IMR-90 (cell line): ENCODE measurements around the gene NCSTN. TPM values are rescaled to one million over a fixed set of nuclear protein-coding genes. Genes with fewer than 3 reads are reported as not detected.

ENCODE experiments used
- ATAC-seq: fragments of 200-7000 bp; cut with Tn5 transposase; 2 replicates; pipeline ENCODE4 v1.9.1; 2020; ENCODE audit warnings: low read depth, mild to moderate bottlenecking, moderate library complexity
- BruUV-seq: library from RNA; stranded (reverse); fragments of 400-500 nt; replicated peaks from 2 replicates; lab custom pipeline; 2021; lab: Mats Ljungman, UMichigan
- CTCF ChIA-PET: fragments of 300-600 bp; formaldehyde crosslinking; extraction: SDS; loops from one replicate; lab custom pipeline; 2021; ENCODE audit warnings: antibody characterized with exemption; lab: Yijun Ruan, JAX
- POLR2A ChIA-PET: fragments of 300-600 bp; sonication (Branson Sonifier 250); formaldehyde crosslinking; loops from one replicate; lab custom pipeline; 2022; ENCODE audit warnings: antibody characterized with exemption; ENCODE audit not compliant: unreplicated experiment; lab: Charles Lee
- DNase-seq: peaks from one replicate; pipeline ENCODE4 v3.0.0; 2013
- H2AFZ ChIP-seq: replicated peaks from 2 replicates; pipeline ENCODE3; 2013; ENCODE audit warnings: low read length, mild to moderate bottlenecking; ENCODE audit not compliant: poor library complexity
- H2AK5ac ChIP-seq: 2 replicates; pipeline ENCODE4 v1.6.1; 2013; ENCODE audit warnings: low read depth, low read length, inconsistent platforms
- H2AK9ac ChIP-seq: replicated peaks from 2 replicates; pipeline ENCODE3; 2013; ENCODE audit warnings: mild to moderate bottlenecking, low read depth, low read length, moderate library complexity; ENCODE audit not compliant: poor library complexity
- H2BK120ac ChIP-seq: 2 replicates; pipeline ENCODE4 v1.6.1; 2013; ENCODE audit warnings: low read depth, low read length, inconsistent platforms
- H2BK15ac ChIP-seq: 3 replicates; pipeline ENCODE4 v1.6.1; 2013; ENCODE audit warnings: low read depth, low read length, inconsistent platforms
- H2BK20ac ChIP-seq: 2 replicates; pipeline ENCODE4 v1.6.1; 2013; ENCODE audit warnings: low read depth, mild to moderate bottlenecking, inconsistent platforms, low read length, moderate library complexity
- H2BK5ac ChIP-seq: 2 replicates; pipeline ENCODE4 v1.6.1; 2013; ENCODE audit warnings: mild to moderate bottlenecking, low read depth, low read length, inconsistent platforms; ENCODE audit not compliant: poor library complexity, severe bottlenecking
- H3K14ac ChIP-seq: replicated peaks from 2 replicates; pipeline ENCODE4 v1.6.1; 2013; ENCODE audit warnings: low read depth, low read length, inconsistent platforms
- H3K18ac ChIP-seq: 2 replicates; pipeline ENCODE4 v1.6.1; 2013; ENCODE audit warnings: low read depth, low read length, control low read depth
- H3K23ac ChIP-seq: 2 replicates; pipeline ENCODE4 v1.6.1; 2013; ENCODE audit warnings: low read depth, low read length, inconsistent platforms
- H3K27ac ChIP-seq: 2 replicates; pipeline ENCODE4 v1.5.1; 2013; ENCODE audit warnings: mild to moderate bottlenecking, control low read depth, low read length; ENCODE audit not compliant: insufficient read depth
- H3K27me3 ChIP-seq: 2 replicates; pipeline ENCODE4 v1.6.1; 2013; ENCODE audit warnings: low read length; ENCODE audit not compliant: control insufficient read depth, insufficient read depth
- H3K36me3 ChIP-seq: 2 replicates; pipeline ENCODE4 v1.6.1; 2013; ENCODE audit warnings: low read length, mixed read lengths; ENCODE audit not compliant: control insufficient read depth, insufficient read depth
- H3K4ac ChIP-seq: 2 replicates; pipeline ENCODE4 v1.6.1; 2013; ENCODE audit warnings: low read depth, low read length, inconsistent platforms
- H3K4me1 ChIP-seq: 2 replicates; pipeline ENCODE4 v1.6.1; 2013; ENCODE audit warnings: low read length, mixed read lengths; ENCODE audit not compliant: control insufficient read depth, insufficient read depth
- H3K4me2 ChIP-seq: 2 replicates; pipeline ENCODE4 v1.6.1; 2013; ENCODE audit warnings: low read depth, mild to moderate bottlenecking, control low read depth, low read length, moderate library complexity
- H3K4me3 ChIP-seq: 2 replicates; pipeline ENCODE4 v1.5.1; 2013; ENCODE audit warnings: low read depth, mild to moderate bottlenecking, control low read depth, low read length, moderate library complexity; ENCODE audit not compliant: insufficient read depth
- H3K56ac ChIP-seq: 2 replicates; pipeline ENCODE4 v1.6.1; 2013; ENCODE audit warnings: low read length, inconsistent platforms; ENCODE audit not compliant: insufficient read depth; ENCODE audit errors: extremely low read depth
- H3K79me1 ChIP-seq, 2 experiments: 2 replicates each; pipeline ENCODE4 v1.6.1; 2013; ENCODE audit warnings: low read length in 2 of 2, inconsistent platforms in 1 of 2, low read depth in 1 of 2
- H3K9ac ChIP-seq: 2 replicates; pipeline ENCODE4 v1.6.1; 2013; ENCODE audit warnings: low read depth, low read length, control low read depth
- H3K9me1 ChIP-seq: 2 replicates; pipeline ENCODE4 v1.6.1; 2013; ENCODE audit warnings: low read length, inconsistent platforms; ENCODE audit not compliant: insufficient read depth
- H3K9me3 ChIP-seq: 2 replicates; pipeline ENCODE4 v1.6.1; 2013; ENCODE audit warnings: low read length; ENCODE audit not compliant: control insufficient read depth, insufficient read depth
- H4K20me1 ChIP-seq: 2 replicates; pipeline ENCODE4 v1.6.1; 2013; ENCODE audit warnings: low read length, inconsistent platforms; ENCODE audit not compliant: insufficient read depth
- H4K5ac ChIP-seq: 2 replicates; pipeline ENCODE4 v1.6.1; 2013; ENCODE audit warnings: mild to moderate bottlenecking, low read depth, low read length, control low read depth
- H4K8ac ChIP-seq, 2 experiments: 2 replicates each; pipeline ENCODE4 v1.6.1; 2013; ENCODE audit warnings: low read depth in 2 of 2, low read length in 2 of 2, control low read depth in 1 of 2, inconsistent platforms in 1 of 2
- H4K91ac ChIP-seq: 2 replicates; pipeline ENCODE4 v1.6.1; 2013; ENCODE audit warnings: low read depth, low read length, inconsistent platforms; ENCODE audit not compliant: insufficient read depth
- BHLHE40 ChIP-seq: fragments of 150-350 bp; IDR thresholded peaks from 2 replicates; pipeline ENCODE4 v1.6.1; 2016; ENCODE audit warnings: mild to moderate bottlenecking, low read depth, low read length
- CEBPB ChIP-seq: IDR thresholded peaks from 2 replicates; pipeline ENCODE4 v1.6.1; 2012; ENCODE audit warnings: low read depth, low read length, improper control_type of control experiment
- CHD1 ChIP-seq: IDR thresholded peaks from 2 replicates; pipeline ENCODE4 v1.6.1; 2012; ENCODE audit warnings: low read depth, low read length, improper control_type of control experiment
- FOS ChIP-seq: fragments of 150-350 bp; IDR thresholded peaks from 2 replicates; pipeline ENCODE4 v1.6.1; 2016; ENCODE audit warnings: low read depth, low read length
- MAFK ChIP-seq: IDR thresholded peaks from 2 replicates; pipeline ENCODE4 v1.6.1; 2012; ENCODE audit warnings: low read depth, low read length, improper control_type of control experiment
- MAZ ChIP-seq: IDR thresholded peaks from 2 replicates; pipeline ENCODE4 v1.6.1; 2012; ENCODE audit warnings: low read depth, mild to moderate bottlenecking, low read length, improper control_type of control experiment, moderate library complexity, borderline replicate concordance
- MXI1 ChIP-seq: IDR thresholded peaks from 2 replicates; pipeline ENCODE4 v1.6.1; 2012; ENCODE audit warnings: low read depth, mild to moderate bottlenecking, low read length, moderate library complexity, borderline replicate concordance
- NFE2L2 ChIP-seq: fragments of 150-350 bp; IDR thresholded peaks from 2 replicates; pipeline ENCODE4 v1.6.1; 2016; ENCODE audit warnings: low read depth, mild to moderate bottlenecking, low read length
- POLR2A ChIP-seq: IDR thresholded peaks from 2 replicates; pipeline ENCODE4 v1.6.1; 2012; ENCODE audit warnings: mild to moderate bottlenecking, low read depth, low read length
- RAD21 ChIP-seq: IDR thresholded peaks from 2 replicates; pipeline ENCODE4 v1.6.1; 2012; ENCODE audit warnings: low read length, improper control_type of control experiment
- RCOR1 ChIP-seq: IDR thresholded peaks from 2 replicates; pipeline ENCODE4 v1.6.1; 2012; ENCODE audit warnings: mild to moderate bottlenecking, low read length, improper control_type of control experiment; ENCODE audit not compliant: insufficient replicate concordance
- RFX5 ChIP-seq: IDR thresholded peaks from 2 replicates; pipeline ENCODE4 v1.8.0; 2012; ENCODE audit warnings: low read depth, mild to moderate bottlenecking, low read length, moderate library complexity
- SMC3 ChIP-seq: fragments of 150-350 bp; IDR thresholded peaks from 2 replicates; pipeline ENCODE4 v1.6.1; 2016; ENCODE audit warnings: low read depth, mild to moderate bottlenecking, antibody characterized with exemption, low read length, moderate library complexity
- WGBS, 2 experiments: methylation state at CpG; one replicate each; pipeline versions ENCODE4 v1.1.5 to v1.1.7; 2013; ENCODE audit warnings: missing lambda C conversion rate in 2 of 2; ENCODE audit not compliant: insufficient read length in 1 of 2; ENCODE audit errors: extremely low coverage in 2 of 2; 5-methylcytosine and 5-hydroxymethylcytosine counted together
- dilution Hi-C: fragments of 300-500 bp; cut with HindIII; formaldehyde crosslinking; loops from one replicate; pipeline ENCODE4 v1.14.3; 2018; ENCODE audit warnings: low sequenced_read_pairs; ENCODE audit not compliant: unreplicated experiment
- in situ Hi-C: fragments of 300-500 bp; cut with MboI; formaldehyde crosslinking; loops from 3 replicates; pipeline ENCODE4 v1.14.3; 2019; ENCODE audit warnings: low sequenced_read_pairs, inconsistent platforms, mixed read lengths
- intact Hi-C: fragments of 100-400 bp; cut with micrococcal nuclease; formaldehyde crosslinking; loops from 2 replicates; pipeline ENCODE4 v1.10.0; 2022
- polyA plus RNA-seq, 3 experiments: library from polyadenylated mRNA; depleted of rRNA; stranded (reverse); fragments of >200 nt; gene quantifications; 2 replicates each; pipeline ENCODE4 v1.2.3, GENCODE V29; 2012; ENCODE audit warnings: low replicate concordance in 1 of 3
- total RNA-seq: library from RNA; depleted of rRNA; stranded (reverse); fragments of >200 nt; gene quantifications from 2 replicates; pipeline ENCODE4 v1.2.3, GENCODE V29; 2012
- TF ChIP-seq, protein P1 (sequence below): fragments of 150-350 bp; IDR thresholded peaks from 2 replicates; pipeline ENCODE4 v1.6.1; 2017; ENCODE audit warnings: mild to moderate bottlenecking, antibody characterized with exemption, low read length, low read depth
- TF ChIP-seq, protein P2 (sequence below): fragments of 150-350 bp; IDR thresholded peaks from 2 replicates; pipeline ENCODE4 v1.6.1; 2016; ENCODE audit warnings: low read depth, mild to moderate bottlenecking, low read length, moderate library complexity, borderline replicate concordance
- TF ChIP-seq, protein P3 (sequence below): conservative IDR thresholded peaks from 2 replicates; pipeline ENCODE4 v1.5.1; 2012; ENCODE audit warnings: mild to moderate bottlenecking, low read depth, low read length, improper control_type of control experiment

The NCSTN gene
- total and polyA plus RNA-seq, 2 of the 4 experiments (the other 2 are of a cell fraction): 60.2 to 182 TPM

DNA sequence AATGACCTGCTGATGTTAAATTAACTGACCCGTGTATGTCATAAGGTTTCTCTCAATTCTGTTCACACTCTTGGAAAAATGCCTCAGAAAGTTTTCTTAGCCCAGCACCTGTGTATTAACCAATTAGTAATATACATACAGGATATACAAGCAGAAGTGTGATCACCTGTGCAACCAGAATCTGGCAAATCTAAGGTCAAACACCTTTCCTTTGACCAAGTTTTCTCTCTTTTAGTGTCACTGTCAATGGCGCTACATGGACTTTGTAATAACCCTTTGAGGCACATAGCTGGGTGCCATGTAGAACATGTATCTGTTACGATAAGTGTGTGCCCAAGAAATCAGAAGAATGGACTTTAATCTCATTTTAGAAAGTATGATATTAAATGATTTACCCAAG is 1.1 kb downstream of the NCSTN start:
- WGBS, 2 experiments: no CpG with 5 or more reads among the region's 3 CpGs
- intact Hi-C loops (no loop called here), dilution Hi-C loops (no loop called here), in situ Hi-C loops (no loop called here)
- Histone ChIP-seq H2AK5ac (no peak overlapping the region), H3K4me3 (peak overlapping the region; percentile 71), H3K36me3 (peaks cover 10% of the 10 kb centered on the region), H3K14ac (no peak overlapping the region; the same call in 1 of the 2 replicates), H3K9me3 (no peaks in the 10 kb centered on the region), H3K27me3 (no peaks in the 10 kb centered on the region), H4K91ac (no peak overlapping the region), H4K20me1 (peaks cover 25% of the 10 kb centered on the region), H2BK15ac (no peak overlapping the region), H3K18ac (no peak overlapping the region), H4K8ac (peak overlapping the region in 1 of 2 experiments; percentile 81; a peak in 1 of 4 replicates), H2BK5ac (no peak overlapping the region), H4K5ac (peak overlapping the region; percentile 16; the same call in 1 of the 2 replicates), H3K9ac (peak overlapping the region; percentile 97; the same call in 1 of the 2 replicates), H3K4me2 (peak overlapping the region; percentile 97), H3K27ac (no peak overlapping the region), H3K23ac (0 out of 2 replicates have a peak overlapping the region, but pooled peaks have one; percentile 92), H2BK120ac (no peak overlapping the region), H2AFZ (no peak overlapping the region), H2AK9ac (no peak overlapping the region), H2BK20ac (no peak overlapping the region), H3K4me1 (peaks cover 3% of the 10 kb centered on the region), H3K56ac (no peak overlapping the region), H3K4ac (no peak overlapping the region), H3K9me1 (no peaks in the 10 kb centered on the region), H3K79me1 (peaks cover 12 to 58% of the 10 kb centered on the region in 2 experiments; a peak in 2 of 4 replicates)
- ATAC-seq: no peak
- no peak for TF ChIP-seq BHLHE40
- no peak for TF ChIP-seq RCOR1
- no peak for TF ChIP-seq FOS
- TF ChIP-seq CHD1: no peak
- no peak for TF ChIP-seq RFX5
- no peak for TF ChIP-seq RAD21
- TF ChIP-seq MXI1: no peak
- no peak for TF ChIP-seq MAFK
- no peak for TF ChIP-seq NFE2L2
- no peak for TF ChIP-seq POLR2A
- TF ChIP-seq, protein P1, sequence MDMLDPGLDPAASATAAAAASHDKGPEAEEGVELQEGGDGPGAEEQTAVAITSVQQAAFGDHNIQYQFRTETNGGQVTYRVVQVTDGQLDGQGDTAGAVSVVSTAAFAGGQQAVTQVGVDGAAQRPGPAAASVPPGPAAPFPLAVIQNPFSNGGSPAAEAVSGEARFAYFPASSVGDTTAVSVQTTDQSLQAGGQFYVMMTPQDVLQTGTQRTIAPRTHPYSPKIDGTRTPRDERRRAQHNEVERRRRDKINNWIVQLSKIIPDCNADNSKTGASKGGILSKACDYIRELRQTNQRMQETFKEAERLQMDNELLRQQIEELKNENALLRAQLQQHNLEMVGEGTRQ: no peak
- TF ChIP-seq MAZ: no peak
- TF ChIP-seq CEBPB: no peak
- TF ChIP-seq, protein P2, sequence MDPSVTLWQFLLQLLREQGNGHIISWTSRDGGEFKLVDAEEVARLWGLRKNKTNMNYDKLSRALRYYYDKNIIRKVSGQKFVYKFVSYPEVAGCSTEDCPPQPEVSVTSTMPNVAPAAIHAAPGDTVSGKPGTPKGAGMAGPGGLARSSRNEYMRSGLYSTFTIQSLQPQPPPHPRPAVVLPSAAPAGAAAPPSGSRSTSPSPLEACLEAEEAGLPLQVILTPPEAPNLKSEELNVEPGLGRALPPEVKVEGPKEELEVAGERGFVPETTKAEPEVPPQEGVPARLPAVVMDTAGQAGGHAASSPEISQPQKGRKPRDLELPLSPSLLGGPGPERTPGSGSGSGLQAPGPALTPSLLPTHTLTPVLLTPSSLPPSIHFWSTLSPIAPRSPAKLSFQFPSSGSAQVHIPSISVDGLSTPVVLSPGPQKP: no peak
- TF ChIP-seq SMC3: no peak
- TF ChIP-seq, protein P3, sequence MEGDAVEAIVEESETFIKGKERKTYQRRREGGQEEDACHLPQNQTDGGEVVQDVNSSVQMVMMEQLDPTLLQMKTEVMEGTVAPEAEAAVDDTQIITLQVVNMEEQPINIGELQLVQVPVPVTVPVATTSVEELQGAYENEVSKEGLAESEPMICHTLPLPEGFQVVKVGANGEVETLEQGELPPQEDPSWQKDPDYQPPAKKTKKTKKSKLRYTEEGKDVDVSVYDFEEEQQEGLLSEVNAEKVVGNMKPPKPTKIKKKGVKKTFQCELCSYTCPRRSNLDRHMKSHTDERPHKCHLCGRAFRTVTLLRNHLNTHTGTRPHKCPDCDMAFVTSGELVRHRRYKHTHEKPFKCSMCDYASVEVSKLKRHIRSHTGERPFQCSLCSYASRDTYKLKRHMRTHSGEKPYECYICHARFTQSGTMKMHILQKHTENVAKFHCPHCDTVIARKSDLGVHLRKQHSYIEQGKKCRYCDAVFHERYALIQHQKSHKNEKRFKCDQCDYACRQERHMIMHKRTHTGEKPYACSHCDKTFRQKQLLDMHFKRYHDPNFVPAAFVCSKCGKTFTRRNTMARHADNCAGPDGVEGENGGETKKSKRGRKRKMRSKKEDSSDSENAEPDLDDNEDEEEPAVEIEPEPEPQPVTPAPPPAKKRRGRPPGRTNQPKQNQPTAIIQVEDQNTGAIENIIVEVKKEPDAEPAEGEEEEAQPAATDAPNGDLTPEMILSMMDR: no peak
- no peak for DNase-seq
- BruUV-seq: no TSS peak
- CTCF ChIA-PET: no interaction called here
- POLR2A ChIA-PET: no interaction called here
